Tibial nerve (tissue), 4 donors: ENCODE measurements around the gene ATAD3B.

Experiments used
- EP300 ChIP-seq, 2 donors: sonication (generic); formaldehyde crosslinking; IDR thresholded peaks; one replicate each; pipeline ENCODE4 v1.6.1; 2017; ENCODE audit warnings: antibody characterized with exemption in 2 of 2, mild to moderate bottlenecking in 1 of 2
- POLR2A ChIP-seq, 2 donors: fragments of 450-650 bp; IDR thresholded peaks; one replicate each; pipeline ENCODE4 v1.6.1; 2017; ENCODE audit warnings: antibody characterized with exemption in 2 of 2, mild to moderate bottlenecking in 2 of 2, moderate library complexity in 2 of 2
- TF ChIP-seq, protein P1 (sequence below), 5 experiments: fragments of 200-600 bp in 3 of 5; fragments of 450-650 bp in 2 of 5; sonication (generic) in 3 of 5; IDR thresholded peaks; one replicate each; pipeline ENCODE4 v1.5.1; 2016 to 2019; ENCODE audit warnings: antibody characterized with exemption in 5 of 5, mild to moderate bottlenecking in 3 of 5, moderate library complexity in 2 of 5

- TF ChIP-seq, protein P1, sequence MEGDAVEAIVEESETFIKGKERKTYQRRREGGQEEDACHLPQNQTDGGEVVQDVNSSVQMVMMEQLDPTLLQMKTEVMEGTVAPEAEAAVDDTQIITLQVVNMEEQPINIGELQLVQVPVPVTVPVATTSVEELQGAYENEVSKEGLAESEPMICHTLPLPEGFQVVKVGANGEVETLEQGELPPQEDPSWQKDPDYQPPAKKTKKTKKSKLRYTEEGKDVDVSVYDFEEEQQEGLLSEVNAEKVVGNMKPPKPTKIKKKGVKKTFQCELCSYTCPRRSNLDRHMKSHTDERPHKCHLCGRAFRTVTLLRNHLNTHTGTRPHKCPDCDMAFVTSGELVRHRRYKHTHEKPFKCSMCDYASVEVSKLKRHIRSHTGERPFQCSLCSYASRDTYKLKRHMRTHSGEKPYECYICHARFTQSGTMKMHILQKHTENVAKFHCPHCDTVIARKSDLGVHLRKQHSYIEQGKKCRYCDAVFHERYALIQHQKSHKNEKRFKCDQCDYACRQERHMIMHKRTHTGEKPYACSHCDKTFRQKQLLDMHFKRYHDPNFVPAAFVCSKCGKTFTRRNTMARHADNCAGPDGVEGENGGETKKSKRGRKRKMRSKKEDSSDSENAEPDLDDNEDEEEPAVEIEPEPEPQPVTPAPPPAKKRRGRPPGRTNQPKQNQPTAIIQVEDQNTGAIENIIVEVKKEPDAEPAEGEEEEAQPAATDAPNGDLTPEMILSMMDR (IDR thresholded peaks at IDR 0.05) = no peak
- no peak for TF ChIP-seq EP300 (IDR thresholded peaks at IDR 0.05)
- TF ChIP-seq POLR2A (IDR thresholded peaks at IDR 0.05) = no peak
Measured at GRCh38 chr1:1507305-1507704, 35.7 kb downstream of the ATAD3B start.
